HTERT RPE-1 (cell line): ENCODE data around the gene APOC4.

Source experiments
- in situ Hi-C: fragments of 300-500 bp; cut with MboI; formaldehyde crosslinking; loops from 4 replicates; pipeline ENCODE4 v1.14.3; 2020; ENCODE audit warnings: low sequenced_read_pairs

Gene APOC4

DNA sequence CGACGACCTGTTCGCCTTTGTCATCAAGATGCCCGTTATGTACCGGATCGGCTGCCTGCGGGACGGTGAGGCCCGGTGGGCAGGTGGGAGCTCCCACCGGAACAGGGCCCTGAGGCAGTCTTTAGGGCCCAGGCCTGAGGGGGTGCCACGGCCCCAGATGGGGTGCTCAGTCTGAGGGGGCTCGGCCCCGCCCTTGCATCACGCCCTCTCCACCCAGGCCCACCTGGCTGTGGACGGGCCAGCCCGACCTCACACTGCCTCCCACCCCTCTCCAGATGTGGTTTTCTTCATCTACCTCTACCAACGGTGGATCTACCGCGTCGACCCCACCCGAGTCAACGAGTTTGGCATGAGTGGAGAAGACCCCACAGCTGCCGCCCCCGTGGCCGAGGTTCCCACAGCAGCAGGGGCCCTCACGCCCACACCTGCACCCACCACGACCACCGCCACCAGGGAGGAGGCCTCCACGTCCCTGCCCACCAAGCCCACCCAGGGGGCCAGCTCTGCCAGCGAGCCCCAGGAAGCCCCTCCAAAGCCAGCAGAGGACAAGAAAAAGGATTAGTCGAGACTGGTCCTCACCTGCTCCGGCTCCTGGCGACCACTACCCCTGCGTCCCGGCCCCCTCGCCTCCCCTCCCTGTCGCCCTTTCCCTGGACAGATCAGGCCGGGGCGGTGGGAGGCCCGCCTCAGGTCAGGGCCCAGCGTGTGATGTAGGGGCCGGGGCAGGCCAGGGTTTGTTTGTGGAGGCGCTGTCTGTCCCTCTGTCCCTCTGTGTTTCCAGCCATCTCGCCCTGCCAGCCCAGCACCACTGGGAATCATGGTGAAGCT is 50.5 kb downstream of the APOC4 start:
- in situ Hi-C loops, result no loop called here

- in situ Hi-C loops, result no loop called here
These were observed 51.5 kb downstream of the APOC4 start for GRCh38 chr19:44993526-44993925.

DNA sequence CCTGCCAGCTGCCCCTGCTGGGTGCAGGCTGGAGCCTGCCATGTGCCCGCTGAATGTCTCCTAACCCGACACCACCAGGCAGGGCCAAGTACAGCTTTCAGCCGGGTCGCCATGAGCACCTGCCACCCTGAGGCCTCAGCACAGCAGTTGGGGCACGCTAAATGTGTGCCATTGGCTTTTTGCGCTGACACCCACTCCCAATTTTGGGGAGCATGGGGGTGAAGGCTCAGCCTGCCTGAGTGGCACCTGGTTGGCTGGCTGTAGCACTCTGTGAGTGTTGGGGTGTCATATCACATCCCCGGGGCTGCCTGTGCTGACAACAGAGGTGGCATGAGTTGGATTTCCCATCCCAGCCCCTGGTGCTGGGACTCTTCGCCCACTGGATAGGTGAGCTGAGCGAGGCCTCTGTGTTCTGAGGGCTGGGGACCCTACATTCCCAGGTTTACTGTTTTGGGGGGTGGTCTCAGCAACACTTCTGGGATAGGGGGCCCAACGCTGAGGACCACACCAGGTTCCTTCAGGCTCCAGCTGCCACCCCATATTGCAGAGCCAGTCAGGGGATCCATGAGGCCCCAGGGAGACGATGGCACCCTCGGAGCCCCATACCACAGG is 52.0 kb downstream of the APOC4 start:
- in situ Hi-C loops, result no loop called here
